ENCODE measurements around the gene EIF5.
A peak's percentile ranks its signal among the peaks of the same experiment; 100 is the strongest.

Gene EIF5

GRCh38 chr14:103310576-103311095, 23.4 kb upstream of the EIF5 start:
- DNase-seq = no peak

GRCh38 chr14:103311171-103311997, 22.7 kb upstream of the EIF5 start:
- no peak for DNase-seq

- no peak for DNase-seq
Measured at GRCh38 chr14:103312006-103312635, 21.9 kb upstream of the EIF5 start.

- no peak for DNase-seq
Measured at GRCh38 chr14:103313704-103314103, 20.3 kb upstream of the EIF5 start.

GRCh38 chr14:103314496-103315277, 19.4 kb upstream of the EIF5 start:
- no peak for DNase-seq

GRCh38 chr14:103315351-103315911, 18.6 kb upstream of the EIF5 start:
- DNase-seq = no peak

- DNase-seq = no peak
Measured at GRCh38 chr14:103315941-103316340, 18.1 kb upstream of the EIF5 start.

GRCh38 chr14:103316721-103317121, 17.3 kb upstream of the EIF5 start:
- DNase-seq = no peak

GRCh38 chr14:103317251-103317650, 16.8 kb upstream of the EIF5 start:
- DNase-seq = no peak

- no peak for DNase-seq
Measured at GRCh38 chr14:103317976-103318580, 16.0 kb upstream of the EIF5 start.

- no peak for DNase-seq
Measured at GRCh38 chr14:103318750-103319419, 15.2 kb upstream of the EIF5 start.

GRCh38 chr14:103319422-103319821, 14.6 kb upstream of the EIF5 start:
- no peak for DNase-seq

- DNase-seq = no peak
Measured at GRCh38 chr14:103326078-103326477, 8.0 kb upstream of the EIF5 start.

GRCh38 chr14:103328941-103329340, 5.1 kb upstream of the EIF5 start:
- no peak for DNase-seq

GRCh38 chr14:103329401-103330347, 4.4 kb upstream of the EIF5 start:
- no peak for DNase-seq

- DNase-seq = no peak
Measured at GRCh38 chr14:103330536-103330935, 3.5 kb upstream of the EIF5 start.

- no peak for DNase-seq
Measured at GRCh38 chr14:103332143-103332919, 1.7 kb upstream of the EIF5 start.

- DNase-seq = peak; percentile 90
Measured at GRCh38 chr14:103334644-103335622, 896 bp downstream of the EIF5 start.

- DNase-seq = no peak
Measured at GRCh38 chr14:103336191-103336590, 2.2 kb downstream of the EIF5 start.
